MM.1S (cell line): ENCODE data around the gene CDH4.

Source experiments
- DNase-seq: peaks from one replicate; pipeline ENCODE4 v3.0.0-alpha.2; 2015
- H2AFZ ChIP-seq: fragments of 300-600 bp; sonication (generic); 2 replicates; pipeline ENCODE4 v1.6.0; 2016; ENCODE audit warnings: antibody characterized with exemption, low read length
- H3F3A ChIP-seq: fragments of 300-600 bp; sonication (generic); 2 replicates; pipeline ENCODE4 v1.6.1; 2016; ENCODE audit warnings: mild to moderate bottlenecking, antibody characterized with exemption, low read length, moderate library complexity, mixed read lengths; ENCODE audit not compliant: insufficient read depth
- H3K27ac ChIP-seq: fragments of 300-600 bp; sonication (generic); 2 replicates; pipeline ENCODE4 v1.5.1; 2016; ENCODE audit warnings: mild to moderate bottlenecking, low read length
- H3K27me3 ChIP-seq: fragments of 300-600 bp; sonication (generic); replicated peaks from 2 replicates; pipeline ENCODE4 v1.6.0; 2016; ENCODE audit warnings: low read length; ENCODE audit not compliant: insufficient read depth
- H3K36me3 ChIP-seq: fragments of 300-600 bp; sonication (generic); replicated peaks from 2 replicates; pipeline ENCODE4 v1.6.1; 2016; ENCODE audit warnings: mild to moderate bottlenecking, low read length, mixed read lengths; ENCODE audit not compliant: insufficient read depth
- H3K4me1 ChIP-seq: fragments of 300-600 bp; sonication (generic); 2 replicates; pipeline ENCODE4 v1.6.1; 2016; ENCODE audit warnings: low read length, mixed read lengths
- H3K4me2 ChIP-seq: fragments of 300-600 bp; sonication (generic); 2 replicates; pipeline ENCODE4 v1.6.0; 2016; ENCODE audit warnings: low read depth, low read length
- H3K4me3 ChIP-seq: fragments of 300-600 bp; sonication (generic); 2 replicates; pipeline ENCODE4 v1.5.1; 2016; ENCODE audit warnings: low read length, mixed read lengths
- H3K79me2 ChIP-seq: fragments of 300-600 bp; sonication (generic); 2 replicates; pipeline ENCODE4 v1.6.1; 2016; ENCODE audit warnings: mixed run types, low read length, mixed read lengths
- H3K9ac ChIP-seq: fragments of 300-600 bp; sonication (generic); 2 replicates; pipeline ENCODE4 v1.6.1; 2016; ENCODE audit warnings: low read length, mixed read lengths
- H3K9me2 ChIP-seq: fragments of 300-600 bp; sonication (generic); replicated peaks from 2 replicates; pipeline ENCODE4 v1.6.1; 2016; ENCODE audit warnings: mild to moderate bottlenecking, low read length, mixed read lengths; ENCODE audit not compliant: insufficient read depth
- H3K9me3 ChIP-seq: fragments of 300-600 bp; sonication (generic); replicated peaks from 2 replicates; pipeline ENCODE4 v1.6.1; 2016; ENCODE audit warnings: mild to moderate bottlenecking, low read length, mixed read lengths; ENCODE audit not compliant: insufficient read depth
- H4K20me1 ChIP-seq: fragments of 300-600 bp; sonication (generic); 2 replicates; pipeline ENCODE4 v1.6.1; 2016; ENCODE audit warnings: mild to moderate bottlenecking, low read length, moderate library complexity, mixed read lengths; ENCODE audit not compliant: insufficient read depth
- EZH2 ChIP-seq: fragments of 300-600 bp; sonication (generic); optimal IDR thresholded peaks from 2 replicates; pipeline ENCODE3; 2017; ENCODE audit warnings: low read depth, mild to moderate bottlenecking, antibody characterized with exemption, low read length, mixed read lengths
- EZH2phosphoT487 ChIP-seq: fragments of 300-600 bp; sonication (generic); IDR thresholded peaks from 2 replicates; pipeline ENCODE4 v1.6.1; 2018; ENCODE audit warnings: antibody characterized with exemption, low read length
- TF ChIP-seq, protein P1 (sequence below): fragments of 300-600 bp; sonication (generic); IDR thresholded peaks from 2 replicates; pipeline ENCODE4 v1.5.1; 2016; ENCODE audit warnings: antibody characterized with exemption, low read length, mixed read lengths

The CDH4 gene

DNA sequence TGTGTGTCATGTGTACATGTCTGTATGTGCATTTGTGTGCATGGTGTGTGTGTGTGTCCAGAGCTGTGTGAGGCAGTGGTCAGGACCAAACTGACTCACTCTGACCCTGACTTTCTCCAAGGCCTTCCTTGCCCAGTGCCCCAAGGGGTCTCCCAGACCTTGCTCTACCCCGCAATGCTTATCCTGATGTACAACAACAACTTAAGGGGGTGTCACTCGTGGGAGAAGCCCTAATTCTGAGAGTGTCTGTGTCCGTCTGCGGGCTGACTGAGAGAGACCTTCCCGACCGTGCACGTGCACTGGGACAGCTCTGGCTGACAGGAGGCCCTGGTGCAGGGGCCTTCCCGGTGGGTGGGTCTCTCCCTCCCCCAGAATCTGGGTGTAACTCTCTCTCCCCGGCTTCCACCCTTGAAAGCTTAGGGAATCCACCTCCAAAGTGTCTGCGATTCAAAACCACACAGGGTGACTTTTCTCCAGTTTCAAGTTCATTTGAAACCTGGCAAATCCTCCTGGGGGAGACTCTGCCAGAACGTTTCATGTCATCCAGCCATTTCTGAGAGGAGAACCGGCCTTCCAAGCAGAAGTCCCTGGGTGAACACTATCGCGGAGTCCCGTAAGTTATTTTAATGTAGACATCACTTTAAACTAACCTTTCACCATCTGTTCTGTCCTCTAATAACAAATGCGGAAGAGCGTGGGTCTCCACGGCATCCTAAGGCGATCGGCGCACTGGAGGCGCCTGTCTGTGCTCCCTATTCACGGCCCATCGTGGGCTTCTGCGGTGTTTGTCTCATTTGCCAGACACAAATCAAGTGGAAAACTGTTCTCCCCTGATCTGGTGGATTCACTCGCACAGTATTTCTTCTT, 588.1 kb downstream of the CDH4 start:
- Histone ChIP-seq H3K4me2 (no peak overlapping the region), H3K36me3 (no peaks in the 10 kb centered on the region), H3K4me3 (no peak overlapping the region), H3K4me1 (no peaks in the 10 kb centered on the region), H3K79me2 (no peaks in the 10 kb centered on the region), H3K9me2 (no peaks in the 10 kb centered on the region), H3K9ac (no peak overlapping the region), H3K27ac (no peak overlapping the region), H3K27me3 (peaks cover 87% of the 10 kb centered on the region), H4K20me1 (no peaks in the 10 kb centered on the region), H3K9me3 (no peaks in the 10 kb centered on the region), H2AFZ (no peak overlapping the region), H3F3A (no peaks in the 10 kb centered on the region)
- TF ChIP-seq, protein P1, sequence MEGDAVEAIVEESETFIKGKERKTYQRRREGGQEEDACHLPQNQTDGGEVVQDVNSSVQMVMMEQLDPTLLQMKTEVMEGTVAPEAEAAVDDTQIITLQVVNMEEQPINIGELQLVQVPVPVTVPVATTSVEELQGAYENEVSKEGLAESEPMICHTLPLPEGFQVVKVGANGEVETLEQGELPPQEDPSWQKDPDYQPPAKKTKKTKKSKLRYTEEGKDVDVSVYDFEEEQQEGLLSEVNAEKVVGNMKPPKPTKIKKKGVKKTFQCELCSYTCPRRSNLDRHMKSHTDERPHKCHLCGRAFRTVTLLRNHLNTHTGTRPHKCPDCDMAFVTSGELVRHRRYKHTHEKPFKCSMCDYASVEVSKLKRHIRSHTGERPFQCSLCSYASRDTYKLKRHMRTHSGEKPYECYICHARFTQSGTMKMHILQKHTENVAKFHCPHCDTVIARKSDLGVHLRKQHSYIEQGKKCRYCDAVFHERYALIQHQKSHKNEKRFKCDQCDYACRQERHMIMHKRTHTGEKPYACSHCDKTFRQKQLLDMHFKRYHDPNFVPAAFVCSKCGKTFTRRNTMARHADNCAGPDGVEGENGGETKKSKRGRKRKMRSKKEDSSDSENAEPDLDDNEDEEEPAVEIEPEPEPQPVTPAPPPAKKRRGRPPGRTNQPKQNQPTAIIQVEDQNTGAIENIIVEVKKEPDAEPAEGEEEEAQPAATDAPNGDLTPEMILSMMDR, result no peak
- TF ChIP-seq EZH2phosphoT487 (no peak), EZH2 (no peak)
- no peak for DNase-seq

DNA sequence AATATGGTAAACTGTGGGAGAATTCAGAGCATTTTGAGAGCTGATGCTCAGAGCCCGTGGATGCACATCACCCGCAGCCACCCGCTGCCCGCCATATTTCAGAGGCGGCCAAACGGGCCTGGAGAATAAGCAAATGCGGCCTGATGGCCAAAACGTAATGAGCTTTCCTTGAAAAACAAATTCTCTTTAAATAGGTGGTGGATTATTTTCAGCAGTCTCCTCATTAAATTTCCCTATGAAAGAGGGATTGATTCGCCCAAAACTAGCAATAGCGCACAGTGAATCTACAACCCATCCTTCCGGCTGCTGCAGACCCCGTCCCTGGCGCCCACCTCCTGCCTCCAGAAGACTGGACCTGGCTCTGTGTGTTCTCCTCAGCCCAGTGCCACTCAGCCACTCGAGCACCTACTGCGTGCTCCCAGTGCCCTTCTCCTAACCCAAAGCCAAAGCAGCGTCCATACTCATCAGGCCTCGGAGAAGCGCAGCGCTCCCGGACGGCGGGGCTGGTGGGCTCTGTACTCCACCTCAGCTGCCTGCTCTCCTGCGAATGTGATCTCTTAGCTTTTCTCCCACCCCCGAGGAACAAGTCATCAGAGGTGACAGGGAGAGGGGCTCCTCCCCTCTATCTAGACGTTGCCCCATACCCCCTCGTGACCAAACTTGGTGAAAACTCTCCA, 588.9 kb downstream of the CDH4 start:
- Histone ChIP-seq H3K9ac (no peak overlapping the region), H3K4me2 (no peak overlapping the region), H3K9me3 (no peaks in the 10 kb centered on the region), H3K79me2 (no peaks in the 10 kb centered on the region), H4K20me1 (no peaks in the 10 kb centered on the region), H2AFZ (no peak overlapping the region), H3K27ac (no peak overlapping the region), H3K4me3 (no peak overlapping the region), H3K4me1 (no peaks in the 10 kb centered on the region), H3K36me3 (no peaks in the 10 kb centered on the region), H3K27me3 (peaks cover 87% of the 10 kb centered on the region), H3K9me2 (no peaks in the 10 kb centered on the region), H3F3A (no peaks in the 10 kb centered on the region)
- DNase-seq, result no peak
- TF ChIP-seq EZH2phosphoT487 (no peak), EZH2 (no peak)
- TF ChIP-seq, protein P1, result no peak

DNA sequence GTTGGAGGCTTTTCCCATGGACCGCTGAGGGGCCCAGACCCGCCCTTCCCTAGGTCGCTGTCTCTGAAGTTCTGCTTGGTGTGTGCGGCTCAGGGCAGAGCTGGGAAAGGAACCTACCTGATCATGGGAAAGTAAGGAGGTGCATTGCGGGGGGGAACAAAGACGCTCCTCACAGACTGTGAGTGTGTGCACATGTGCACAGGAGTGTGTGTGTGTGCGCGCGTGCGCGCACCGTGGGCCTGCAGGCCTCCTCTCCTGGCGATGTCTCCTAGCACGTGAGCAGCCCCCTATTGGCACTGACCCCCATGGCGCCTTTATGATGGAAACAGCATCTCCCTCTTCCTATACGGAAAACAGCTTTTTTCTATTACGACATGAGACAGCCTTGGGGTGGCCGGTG, 589.5 kb downstream of the CDH4 start:
- Histone ChIP-seq H3F3A (no peaks in the 10 kb centered on the region), H3K27ac (no peak overlapping the region), H3K4me3 (no peak overlapping the region), H3K27me3 (peaks cover 87% of the 10 kb centered on the region), H3K4me2 (no peak overlapping the region), H2AFZ (no peak overlapping the region), H3K36me3 (no peaks in the 10 kb centered on the region), H4K20me1 (no peaks in the 10 kb centered on the region), H3K9ac (no peak overlapping the region), H3K9me2 (no peaks in the 10 kb centered on the region), H3K9me3 (no peaks in the 10 kb centered on the region), H3K4me1 (no peaks in the 10 kb centered on the region), H3K79me2 (no peaks in the 10 kb centered on the region)
- TF ChIP-seq, protein P1, result no peak
- TF ChIP-seq EZH2 (no peak), EZH2phosphoT487 (no peak)
- no peak for DNase-seq
